ENCODE measurements around the gene ARID3C.

ARID3C gene

DNA sequence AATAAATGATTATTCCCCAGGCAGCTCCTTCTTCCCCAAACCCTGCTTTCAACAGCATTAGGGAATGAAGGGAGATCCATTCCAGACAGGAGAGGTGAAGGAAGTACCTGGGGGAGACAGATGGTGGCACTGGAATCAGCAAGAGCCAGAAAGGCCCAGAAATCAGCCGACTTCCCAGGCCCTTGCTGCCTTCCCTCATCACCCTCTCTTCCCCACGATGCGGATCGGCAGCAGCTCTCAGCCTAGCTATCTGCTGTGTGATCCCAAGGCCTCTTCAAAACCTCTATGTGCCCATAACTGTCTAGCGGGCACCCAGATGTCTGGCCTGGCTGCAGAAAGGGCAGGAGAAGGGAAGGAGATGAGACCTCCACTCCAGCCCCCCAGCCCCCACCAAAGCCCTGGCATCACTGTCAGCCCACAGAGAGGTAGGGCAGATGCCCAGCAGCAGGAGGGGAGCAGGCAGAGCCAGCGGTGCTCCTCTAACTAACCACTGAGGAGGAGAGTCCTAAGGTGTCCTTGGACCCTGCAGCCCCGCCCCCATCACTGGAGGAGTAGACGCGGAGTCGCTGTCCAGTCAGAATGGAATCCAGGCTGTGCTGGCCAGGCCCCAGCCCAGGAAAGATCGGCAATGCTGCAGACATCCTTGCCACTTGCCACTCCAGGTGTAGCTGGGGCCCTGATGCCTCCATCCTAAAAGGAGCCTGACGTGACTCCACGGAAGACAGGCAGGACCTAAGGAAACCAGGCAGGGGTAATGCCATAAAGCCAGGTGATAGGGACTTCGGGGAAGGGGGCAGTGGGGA, 52.1 kb downstream of the ARID3C start:
- no peak for DNase-seq (ENCODE audit: low spot score)

DNA sequence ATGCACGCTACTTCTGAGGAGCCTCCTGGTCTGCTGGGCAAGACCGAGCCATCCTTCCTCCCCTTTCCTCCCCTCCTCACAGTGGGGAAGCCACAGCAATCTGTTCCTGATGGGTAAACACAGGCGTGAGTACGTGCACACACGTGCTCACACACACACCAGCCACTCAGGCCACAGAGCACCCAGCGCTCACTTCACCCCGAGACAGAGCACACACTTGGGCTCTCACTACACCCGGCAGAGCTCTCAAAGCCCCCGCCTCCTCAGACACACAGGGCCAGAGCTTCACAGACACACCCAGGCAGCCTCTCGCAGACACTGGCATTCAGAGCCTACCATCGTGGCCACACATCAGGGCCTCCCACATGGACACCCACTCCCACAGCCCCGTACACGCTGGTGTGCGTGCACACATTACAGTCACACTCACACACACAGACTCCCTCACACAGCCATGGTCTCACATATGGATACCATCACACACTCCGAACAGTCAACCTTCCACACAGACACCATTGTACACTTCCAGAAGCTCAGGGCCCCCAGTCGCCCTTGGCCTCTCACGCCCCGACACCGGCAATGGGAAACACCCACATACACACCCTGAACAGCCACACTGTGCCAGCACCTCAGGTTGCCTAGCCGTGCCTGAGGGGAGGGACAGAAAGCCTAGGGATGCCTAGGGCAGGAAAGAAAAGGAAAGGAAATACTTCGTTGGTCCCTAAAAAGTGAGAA, 52.8 kb downstream of the ARID3C start:
- no peak for DNase-seq (ENCODE audit: low spot score)

- no peak for DNase-seq (ENCODE audit: low spot score)
Observed at GRCh38 chr9:34575241-34575640, 53.6 kb downstream of the ARID3C start.

DNA sequence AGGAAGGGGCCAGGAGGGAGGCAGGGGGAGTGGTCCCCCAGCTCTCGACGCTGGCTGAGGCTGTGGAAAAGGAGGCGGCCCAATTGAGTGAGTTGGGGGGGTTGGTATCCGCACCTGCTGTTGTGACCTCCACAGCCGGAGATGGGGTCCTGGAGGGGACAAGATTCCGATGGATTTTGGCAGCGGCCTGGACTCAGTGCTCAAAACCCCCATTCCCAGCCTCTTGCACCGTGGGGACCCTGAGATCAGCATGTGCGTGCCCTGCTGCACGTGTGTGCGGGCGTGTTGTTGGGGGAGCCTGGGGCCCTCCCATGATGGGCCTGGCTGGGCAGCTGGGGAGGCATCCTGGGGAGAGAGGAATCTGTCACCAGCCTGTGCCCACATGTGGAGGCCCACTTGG, 54.3 kb downstream of the ARID3C start:
- no peak for DNase-seq (ENCODE audit: low spot score)

GRCh38 chr9:34573599-34574325, 55.1 kb downstream of the ARID3C start:
- no peak for DNase-seq (ENCODE audit: low spot score)

DNA sequence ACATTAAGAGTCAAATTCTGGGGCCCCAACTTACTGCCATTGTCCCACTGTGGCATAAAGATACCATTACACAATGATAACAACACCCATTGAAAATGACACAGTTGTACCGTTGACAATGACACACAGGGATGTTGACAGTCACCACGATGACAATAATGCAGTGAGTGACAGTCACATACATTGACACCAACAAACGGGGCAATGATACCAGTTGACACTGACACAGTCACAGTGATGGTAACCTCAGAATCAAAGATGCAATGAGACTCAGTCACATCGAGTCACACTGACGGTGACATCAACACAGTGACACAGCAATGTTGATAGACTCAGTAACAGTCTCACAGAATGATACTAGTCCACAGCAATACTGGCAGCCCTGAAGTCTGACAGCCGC, 56.2 kb downstream of the ARID3C start:
- DNase-seq (ENCODE audit: low spot score), result no peak

DNA sequence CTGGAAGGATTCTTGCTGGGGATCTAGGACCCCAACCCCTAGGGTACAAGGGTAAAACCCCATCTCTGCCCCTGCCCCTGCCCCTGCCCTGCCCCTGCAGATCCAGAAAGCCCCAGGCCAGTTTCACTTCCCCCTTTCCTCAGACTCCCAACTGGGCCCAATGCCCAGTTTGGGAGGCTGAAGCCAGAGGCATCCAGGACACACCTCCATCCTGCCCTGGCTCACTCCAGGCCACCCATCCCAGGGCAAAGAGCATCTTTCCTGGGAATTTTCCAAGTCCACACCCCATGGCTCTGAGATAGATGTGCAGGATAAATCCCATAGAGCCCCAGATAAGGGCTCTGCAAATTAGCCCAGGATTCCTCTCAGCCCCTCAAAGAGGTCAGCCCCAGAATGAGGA, 56.8 kb downstream of the ARID3C start:
- DNase-seq (ENCODE audit: low spot score), result no peak

GRCh38 chr9:34571481-34571810, 57.4 kb downstream of the ARID3C start:
- DNase-seq (ENCODE audit: low spot score), result no peak

Data from SW480 (cell line).